Activated effector memory CD4-positive, alpha-beta T cell treated with anti-CD3 and anti-CD28 coated beads, Interleukin-2, amount 50 U/mL, for 16 hours (primary cell): ENCODE measurements around the gene SUV39H2.
"Not testable (repeated sequence)": the region's sequence is repeated elsewhere in the genome, so short reads cannot be mapped to it uniquely, and the experiment has no call there.

Experiments
- DNase-seq: peaks from one replicate; pipeline ENCODE4 v3.0.0-alpha.2; 2020

The SUV39H2 gene

DNA sequence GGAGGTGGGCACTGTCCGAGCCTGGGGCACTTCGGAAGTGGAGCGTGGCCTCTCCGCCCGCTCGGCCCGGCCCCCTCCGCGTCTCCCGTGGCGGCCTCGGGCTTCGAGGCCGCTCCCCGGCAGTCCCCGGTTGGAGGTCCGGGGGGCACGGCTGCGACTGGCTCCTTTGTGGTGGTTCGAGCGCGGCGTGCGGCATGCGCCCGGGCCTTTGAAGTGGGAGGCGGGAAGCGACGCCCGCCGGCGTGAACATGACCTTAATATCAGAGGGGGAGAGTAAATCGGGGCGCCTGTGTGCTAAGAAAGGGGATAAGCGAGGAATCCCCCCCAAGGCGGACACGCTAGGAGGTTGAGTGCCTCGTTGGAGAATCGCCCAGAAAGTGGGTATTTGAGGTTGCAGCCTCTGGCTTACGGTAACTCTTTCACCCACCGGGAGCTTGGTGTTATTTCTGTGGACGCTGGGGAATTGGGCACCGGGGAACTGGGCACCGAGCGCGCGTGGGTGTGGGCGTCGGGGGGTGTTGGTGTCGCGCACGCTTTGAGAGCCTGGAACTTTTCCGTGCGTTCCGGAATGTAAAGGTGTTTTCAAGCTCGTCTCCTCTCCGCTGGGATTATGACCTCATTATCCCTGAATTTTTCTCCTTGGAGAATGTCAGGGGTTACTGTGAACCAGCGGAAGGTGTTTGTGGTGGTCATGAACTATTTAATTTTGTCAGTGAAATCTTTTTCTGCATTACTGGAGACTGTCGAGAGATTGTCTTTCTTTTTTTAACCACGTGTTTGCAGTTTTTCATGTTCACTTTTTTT is 660 bp downstream of the SUV39H2 start:
- DNase-seq: peak; percentile 76

DNA sequence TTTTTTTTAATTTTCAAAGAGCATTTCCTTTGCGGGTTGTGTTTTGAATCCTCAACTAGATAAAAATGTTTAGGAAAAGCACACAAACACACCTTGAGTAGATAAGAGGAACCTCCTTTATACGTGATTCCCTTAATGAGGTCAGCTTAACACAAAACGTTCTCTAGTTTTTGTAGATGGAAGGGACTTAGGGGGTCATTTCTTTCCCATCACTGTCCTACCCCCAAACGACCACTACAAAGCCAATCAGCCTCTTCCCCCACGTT is 1.2 kb downstream of the SUV39H2 start:
- DNase-seq: no peak

DNA sequence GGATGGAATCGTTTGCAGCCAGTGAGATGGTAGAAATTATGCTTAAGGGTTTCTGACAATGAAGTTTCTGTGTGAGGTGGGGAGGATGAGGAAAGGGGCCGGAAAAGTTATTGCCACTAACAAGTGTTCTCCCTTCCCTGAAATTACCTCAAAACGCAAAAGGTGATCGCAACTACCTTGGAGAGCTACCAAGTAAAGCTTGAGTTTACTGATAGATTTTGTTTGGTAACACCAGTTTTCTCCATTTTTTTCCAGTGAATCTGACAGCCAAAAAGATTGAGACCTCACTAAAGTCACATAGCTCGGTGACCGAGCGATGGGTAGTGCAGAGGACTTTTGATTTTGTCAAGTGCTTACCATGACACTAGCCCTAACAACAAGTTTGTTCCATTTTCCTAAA is 1.6 kb downstream of the SUV39H2 start:
- no peak for DNase-seq

DNA sequence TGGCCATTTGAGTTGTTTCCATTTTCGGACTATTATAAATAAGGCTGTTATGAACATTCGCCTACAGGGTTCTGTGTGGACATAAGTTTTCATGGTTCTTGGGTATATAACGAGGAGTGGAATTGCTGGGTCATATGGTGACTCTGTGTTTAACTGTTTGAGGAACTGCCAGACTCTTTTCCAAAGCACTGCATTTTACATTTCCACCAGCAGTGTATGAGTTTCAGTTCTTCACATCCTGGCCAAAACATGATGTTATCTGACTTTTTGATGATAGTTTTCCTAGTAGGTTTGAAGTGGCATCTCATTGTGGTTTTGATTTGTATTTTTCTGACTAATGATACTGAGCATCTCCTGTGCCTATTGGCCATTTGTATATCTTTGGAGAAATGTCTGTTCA is 5.4 kb downstream of the SUV39H2 start:
- DNase-seq: no peak

GRCh38 chr10:14889318-14889717 is 10.7 kb downstream of the SUV39H2 start:
- no peak for DNase-seq

DNA sequence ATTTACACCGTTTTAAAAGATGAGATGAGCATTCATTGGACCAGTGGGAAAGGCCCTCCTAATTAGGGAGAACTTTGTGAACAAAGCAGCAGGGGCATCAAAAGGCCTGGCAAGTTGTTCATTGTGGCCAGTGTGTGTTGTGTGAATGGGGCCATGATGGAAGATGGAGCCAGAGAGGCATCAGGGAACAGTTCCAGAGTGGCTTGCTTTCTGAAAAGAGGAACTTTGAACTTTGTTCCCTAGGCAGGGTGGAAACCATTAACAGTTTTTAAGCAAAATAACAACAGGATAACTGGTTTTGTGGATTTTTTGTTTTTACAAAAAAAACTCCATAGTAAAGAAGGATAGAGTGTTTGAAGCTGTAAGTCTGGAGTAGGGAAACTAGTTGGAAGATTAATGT is 12.5 kb downstream of the SUV39H2 start:
- DNase-seq: no peak

DNA sequence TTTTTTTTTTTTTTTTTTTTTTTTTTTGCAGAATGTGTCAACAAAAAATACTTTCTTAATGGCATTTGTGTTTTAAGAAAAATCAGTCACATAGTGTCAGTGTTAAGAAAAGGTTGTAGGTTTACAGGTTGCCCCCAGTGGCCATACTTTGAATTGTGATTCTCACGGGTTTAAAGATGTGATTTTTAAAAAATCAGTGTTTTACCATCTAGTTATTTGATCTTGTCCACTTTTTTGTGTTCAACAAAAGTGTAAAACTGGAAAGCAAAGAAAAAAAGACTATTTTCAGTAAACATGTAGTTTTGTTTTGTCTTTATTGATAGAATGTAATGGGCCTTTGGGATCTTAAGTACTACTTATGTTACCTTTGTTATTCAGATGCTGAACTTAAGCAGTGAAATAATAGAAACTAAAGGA is 25.7 kb downstream of the SUV39H2 start:
- DNase-seq: no peak

- no peak for DNase-seq
These were observed 26.2 kb downstream of the SUV39H2 start for GRCh38 chr10:14904864-14905263.

GRCh38 chr10:14905890-14906289 is 27.2 kb downstream of the SUV39H2 start:
- no peak for DNase-seq

GRCh38 chr10:14906765-14907164 is 28.1 kb downstream of the SUV39H2 start:
- DNase-seq: no peak

DNA sequence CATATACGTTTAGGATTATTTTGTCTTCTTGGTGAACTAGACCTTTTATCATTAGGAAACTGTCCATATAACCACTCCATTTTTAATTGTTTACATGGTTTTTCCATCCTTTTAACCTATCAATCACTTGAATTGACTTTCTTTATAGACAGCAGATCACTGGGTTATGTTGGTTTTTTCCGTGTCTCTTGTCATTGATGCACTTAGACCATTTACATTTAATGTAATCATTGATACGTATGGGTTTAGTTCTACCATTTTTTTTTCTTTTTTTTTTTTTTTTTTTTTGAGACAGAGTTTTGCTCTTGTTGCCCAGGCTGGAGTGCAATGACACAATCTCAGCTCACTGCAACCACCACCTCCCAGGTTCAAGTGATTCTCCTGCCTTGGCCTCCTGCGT is 28.9 kb downstream of the SUV39H2 start:
- DNase-seq: not testable (repeated sequence)

- no peak for DNase-seq
These were observed 30.4 kb downstream of the SUV39H2 start for GRCh38 chr10:14909101-14909500.

GRCh38 chr10:14910953-14911352 is 32.3 kb downstream of the SUV39H2 start:
- no peak for DNase-seq

DNA sequence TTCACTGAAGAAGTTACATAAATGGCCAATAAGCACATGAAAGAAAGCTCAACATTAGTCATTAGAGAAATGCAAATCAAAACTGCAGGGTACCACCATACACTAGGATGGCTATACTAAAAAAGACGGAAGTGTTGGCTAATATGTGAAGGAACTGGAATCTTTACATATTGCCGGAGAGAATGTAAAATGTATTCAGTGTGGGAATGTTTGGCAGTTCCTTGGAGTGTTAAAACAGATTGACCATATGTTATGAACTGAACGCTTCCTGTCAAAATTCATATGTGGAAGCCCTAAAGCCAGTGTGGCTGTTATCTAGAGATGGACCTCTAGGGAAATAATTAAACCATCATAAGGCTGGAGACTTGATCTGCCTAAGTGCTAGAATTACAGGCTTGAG is 33.1 kb downstream of the SUV39H2 start:
- DNase-seq: no peak

GRCh38 chr10:14916600-14916999 is 37.9 kb downstream of the SUV39H2 start:
- no peak for DNase-seq

GRCh38 chr10:14917827-14918226 is 39.2 kb downstream of the SUV39H2 start:
- DNase-seq: no peak

- no peak for DNase-seq
These were observed 40.3 kb downstream of the SUV39H2 start for GRCh38 chr10:14918964-14919363.

GRCh38 chr10:14924013-14924412 is 45.3 kb downstream of the SUV39H2 start:
- DNase-seq: no peak

- DNase-seq: no peak
These were observed 46.6 kb downstream of the SUV39H2 start for GRCh38 chr10:14925268-14925667.

DNA sequence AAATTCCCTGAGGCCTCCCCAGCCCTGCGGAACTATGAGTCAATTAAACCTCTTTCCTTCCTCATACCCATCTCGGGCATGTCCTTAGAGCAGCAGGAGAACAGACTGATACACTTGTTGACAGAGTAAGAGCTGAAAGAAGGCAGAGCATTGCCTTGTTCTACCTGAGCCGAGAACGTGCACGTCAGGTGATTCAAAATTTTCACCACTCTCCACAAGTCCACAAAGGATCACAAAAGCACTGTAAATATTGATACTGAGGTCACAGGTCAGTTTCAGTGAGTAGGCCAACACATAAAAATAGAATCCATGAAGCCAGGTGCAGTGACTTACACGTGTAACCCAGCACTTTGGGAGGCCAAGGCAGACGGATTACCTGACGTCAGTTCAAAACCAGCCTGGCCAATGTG is 47.4 kb downstream of the SUV39H2 start:
- no peak for DNase-seq

GRCh38 chr10:14926722-14927416 is 48.2 kb downstream of the SUV39H2 start:
- DNase-seq: no peak

DNA sequence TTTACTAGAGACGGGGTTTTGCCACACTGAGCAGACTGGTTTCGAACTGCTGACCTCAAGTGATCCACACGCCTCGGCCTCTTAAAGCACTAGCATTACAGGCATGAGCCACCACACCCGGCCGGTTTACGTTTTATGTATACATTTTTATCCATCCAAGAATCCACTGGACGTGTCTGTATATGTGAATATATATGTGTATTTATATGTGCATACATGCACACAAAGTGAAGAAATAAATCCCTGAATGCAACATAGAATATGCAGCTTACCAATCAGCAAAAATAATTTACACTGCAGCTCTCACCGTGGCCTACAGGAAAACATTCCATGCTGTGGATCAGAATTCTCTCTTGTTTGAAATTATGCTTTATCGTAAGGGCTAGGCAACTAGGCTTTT is 51.9 kb downstream of the SUV39H2 start:
- no peak for DNase-seq

DNA sequence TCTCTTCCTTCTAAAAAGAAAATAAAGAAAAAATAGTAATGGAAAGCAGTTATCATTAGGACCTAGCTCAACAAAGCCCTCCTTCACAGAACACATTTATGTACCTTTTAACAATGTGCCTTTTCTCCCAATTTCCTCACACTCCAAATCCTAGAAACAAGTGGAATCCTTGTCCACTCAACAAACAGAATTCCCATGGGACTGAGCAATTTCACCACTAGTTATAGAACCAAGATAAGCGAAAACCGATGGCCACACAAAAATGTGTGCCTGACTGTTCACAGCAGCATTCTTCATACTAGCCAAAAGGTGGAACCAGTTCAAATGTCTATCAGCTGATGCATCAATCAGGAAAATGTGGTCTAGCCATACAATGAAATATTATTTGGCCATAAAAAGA is 57.9 kb downstream of the SUV39H2 start:
- no peak for DNase-seq

GRCh38 chr10:14938971-14939370 is 60.3 kb downstream of the SUV39H2 start:
- DNase-seq: not testable (repeated sequence)
